GM12878 (cell line): ENCODE data around the gene TUBGCP2. TPM values are rescaled to one million over a fixed set of nuclear protein-coding genes. Genes with fewer than 3 reads are reported as not detected.

Experiments
- ATAC-seq: fragments of 200-7000 bp; cut with Tn5 transposase; 3 replicates; pipeline ENCODE4 v1.9.1; 2020; ENCODE audit warnings: mild to moderate bottlenecking, moderate library complexity
- BruUV-seq: library from RNA; stranded (reverse); fragments of 400-500 nt; replicated peaks from 2 replicates; lab custom pipeline; 2021; lab: Mats Ljungman, UMichigan
- CTCF ChIA-PET: fragments of 300-600 bp; sonication (Branson Sonifier 250); formaldehyde crosslinking; extraction: SDS; loops from one replicate; lab custom pipeline; 2021; ENCODE audit warnings: inconsistent platforms; lab: Yijun Ruan, JAX
- POLR2A ChIA-PET: fragments of 350-600 bp; formaldehyde crosslinking; extraction: SDS; loops from one replicate; lab custom pipeline; 2021; ENCODE audit warnings: inconsistent platforms; lab: Charles Lee
- RAD21 ChIA-PET: fragments of 300-600 bp; sonication (Branson Sonifier 250); formaldehyde crosslinking; loops from one replicate; lab custom pipeline; 2023; ENCODE audit warnings: antibody characterized with exemption; ENCODE audit not compliant: unreplicated experiment; lab: Charles Lee
- SMC1A ChIA-PET: fragments of 300-600 bp; sonication (Branson Sonifier 250); formaldehyde crosslinking; loops from one replicate; lab custom pipeline; 2023; ENCODE audit not compliant: unreplicated experiment, uncharacterized antibody; lab: Charles Lee
- DNase-seq: peaks from one replicate; pipeline ENCODE4 v3.0.0-alpha.2; 2011; ENCODE audit warnings: low read depth, low spot score
- FAIRE-seq: peaks from 3 replicates; lab custom pipeline; 2011; peaks lifted over from hg19 to GRCh38; lab: Jason Lieb, UNC
- H2AFZ ChIP-seq: 2 replicates; pipeline ENCODE4 v1.6.0; 2011; ENCODE audit warnings: low read depth, low read length, control low read depth; ENCODE audit not compliant: control insufficient read depth
- H3K27ac ChIP-seq: 2 replicates; pipeline ENCODE4 v1.5.1; 2011; ENCODE audit warnings: control low read depth; ENCODE audit not compliant: control insufficient read depth, insufficient read depth
- H3K27me3 ChIP-seq, 2 experiments: replicated peaks in 1 of 2; 2 replicates each; pipeline versions ENCODE4 v1.6.0 to v1.6.1; 2011; ENCODE audit warnings: low read length in 1 of 2; ENCODE audit not compliant: control insufficient read depth in 2 of 2, insufficient read depth in 2 of 2
- H3K36me3 ChIP-seq, 2 experiments: 2 replicates each; pipeline ENCODE4 v1.5.1; 2011; ENCODE audit warnings: low read length in 1 of 2; ENCODE audit not compliant: control insufficient read depth in 2 of 2, insufficient read depth in 2 of 2
- H3K4me1 ChIP-seq: 2 replicates; pipeline ENCODE4 v1.6.1; 2011; ENCODE audit warnings: mild to moderate bottlenecking, low read length, moderate library complexity, mixed read lengths; ENCODE audit not compliant: control insufficient read depth, insufficient read depth
- H3K4me2 ChIP-seq: 2 replicates; pipeline ENCODE4 v1.6.0; 2011; ENCODE audit warnings: control low read depth; ENCODE audit not compliant: control insufficient read depth, insufficient read depth
- H3K4me3 ChIP-seq: fragments of 200-600 bp; sonication (generic); 2 replicates; pipeline ENCODE4 v1.5.1; 2016
- H3K79me2 ChIP-seq: 2 replicates; pipeline ENCODE4 v1.6.0; 2011; ENCODE audit warnings: low read length; ENCODE audit not compliant: control insufficient read depth, insufficient read depth
- H3K9ac ChIP-seq: 2 replicates; pipeline ENCODE4 v1.8.0; 2011; ENCODE audit warnings: low read length, control low read depth, mixed read lengths; ENCODE audit not compliant: control insufficient read depth, insufficient read depth
- H3K9me3 ChIP-seq: replicated peaks from 3 replicates; pipeline ENCODE4 v1.5.1; 2011; ENCODE audit warnings: mild to moderate bottlenecking, low read length; ENCODE audit not compliant: control insufficient read depth, insufficient read depth
- H4K20me1 ChIP-seq: 2 replicates; pipeline ENCODE4 v1.6.0; 2011; ENCODE audit not compliant: control insufficient read depth, insufficient read depth
- ASH2L ChIP-seq: fragments of 300-600, 200-600 bp; sonication (generic); IDR thresholded peaks from 2 replicates; pipeline ENCODE4 v1.6.1; 2017; ENCODE audit warnings: low read depth, mild to moderate bottlenecking, borderline replicate concordance
- BHLHE40 ChIP-seq, 2 experiments: fragments of 450-650 bp in 1 of 2; IDR thresholded peaks; 2 replicates each; pipeline ENCODE4 v1.6.1; 2011 to 2017; ENCODE audit warnings: low read depth in 2 of 2, borderline replicate concordance in 1 of 2, improper control_type of control experiment in 1 of 2, low read length in 1 of 2, mild to moderate bottlenecking in 1 of 2
- CBFB ChIP-seq: IDR thresholded peaks from 2 replicates; pipeline ENCODE4 v1.6.1; 2016; ENCODE audit warnings: antibody characterized with exemption, low read depth
- CEBPB ChIP-seq, 2 experiments: fragments of 150-350 bp in 1 of 2; IDR thresholded peaks; 2 replicates each; pipeline ENCODE4 v1.6.1; 2012 to 2014; ENCODE audit warnings: low read depth in 2 of 2, low read length in 2 of 2, borderline replicate concordance in 1 of 2, inconsistent platforms in 1 of 2
- EGR1 ChIP-seq, 2 experiments: IDR thresholded peaks; 1 replicate in 1 of 2; 2 replicates in 1 of 2; pipeline ENCODE4 v1.6.1; 2011 to 2012; ENCODE audit warnings: low read depth in 2 of 2, low read length in 2 of 2, borderline replicate concordance in 1 of 2, mild to moderate bottlenecking in 1 of 2, moderate library complexity in 1 of 2
- EZH2 ChIP-seq: IDR thresholded peaks from 2 replicates; pipeline ENCODE4 v1.6.1; 2012; ENCODE audit warnings: low read depth, mild to moderate bottlenecking, control low read depth, inconsistent platforms, low read length, borderline replicate concordance; ENCODE audit not compliant: control insufficient read depth
- MYB ChIP-seq: fragments of 150-350 bp; IDR thresholded peaks from 2 replicates; pipeline ENCODE4 v1.6.1; 2014; ENCODE audit warnings: mild to moderate bottlenecking, low read depth, low read length, borderline replicate concordance
- NRF1 ChIP-seq: conservative IDR thresholded peaks from 2 replicates; pipeline ENCODE4 v1.6.1; 2011; ENCODE audit warnings: mild to moderate bottlenecking, low read depth, low read length, improper control_type of control experiment
- PAX8 ChIP-seq: fragments of 450-650 bp; IDR thresholded peaks from 2 replicates; pipeline ENCODE4 v1.6.1; 2017; ENCODE audit warnings: mild to moderate bottlenecking, moderate library complexity
- POU2F2 ChIP-seq: IDR thresholded peaks from 3 replicates; pipeline ENCODE4 v1.6.1; 2011; ENCODE audit warnings: low read depth, mild to moderate bottlenecking, low read length, borderline replicate concordance
- RBBP5 ChIP-seq: fragments of 200-600 bp; sonication (generic); conservative IDR thresholded peaks from 2 replicates; pipeline ENCODE4 v1.6.1; 2016
- RELA ChIP-seq: fragments of 450-650 bp; IDR thresholded peaks from 2 replicates; pipeline ENCODE4 v1.8.0; 2014; ENCODE audit warnings: borderline replicate concordance; ENCODE audit not compliant: partially characterized antibody
- SIN3A ChIP-seq: IDR thresholded peaks from 2 replicates; pipeline ENCODE4 v1.6.1; 2012; ENCODE audit warnings: low read depth, low read length, improper control_type of control experiment
- SIX5 ChIP-seq: IDR thresholded peaks from 2 replicates; pipeline ENCODE4 v1.6.1; 2011; ENCODE audit warnings: mild to moderate bottlenecking, low read depth, low read length, moderate library complexity; ENCODE audit not compliant: severe bottlenecking
- SMAD1 ChIP-seq: fragments of 450-650 bp; IDR thresholded peaks from 2 replicates; pipeline ENCODE4 v1.6.1; 2018; ENCODE audit warnings: mild to moderate bottlenecking, low read depth; ENCODE audit not compliant: partially characterized antibody
- ZNF274 ChIP-seq: IDR thresholded peaks from one replicate; pipeline ENCODE4 v1.8.0; 2011; ENCODE audit not compliant: insufficient read length, insufficient read depth
- ZZZ3 ChIP-seq: IDR thresholded peaks from 2 replicates; pipeline ENCODE4 v1.6.1; 2011; ENCODE audit warnings: low read depth; ENCODE audit not compliant: control insufficient read depth, insufficient read length
- WGBS: methylation state at CpG from one replicate; pipeline ENCODE4 v1.1.6; 2016; ENCODE audit warnings: low lambda C conversion rate; ENCODE audit not compliant: insufficient replicate concordance, insufficient coverage; ENCODE audit errors: missing lambda C conversion rate; 5-methylcytosine and 5-hydroxymethylcytosine counted together
- in situ Hi-C: fragments of 300-500 bp; cut with MboI; formaldehyde crosslinking; loops from 9 replicates; pipeline ENCODE4 v1.14.3; 2018; ENCODE audit warnings: mixed read lengths
- intact Hi-C: fragments of 100-400 bp; cut with micrococcal nuclease; formaldehyde crosslinking; loops from one replicate; pipeline ENCODE4 v1.14.2; 2022; ENCODE audit not compliant: unreplicated experiment
- polyA plus RNA-seq, 11 experiments: library from polyadenylated mRNA; depleted of rRNA in 4 of 11; unstranded in 6 of 11; stranded (reverse) in 5 of 11; fragments of >200 nt; fragmentation: Nextera tagmentation in 4 of 11; fragmentation: Illumina TruSeq in 1 of 11; extraction: Ambion mirVana in 4 of 11; extraction: Trizol in 1 of 11; gene quantifications; 1 replicate in 1 of 11; 2 replicates in 10 of 11; pipeline versions ENCODE4 v1.2.1 to v1.2.3, GENCODE V29; 2011 to 2016; ENCODE audit warnings: inconsistent platforms in 2 of 11, missing spikeins in 2 of 11, low read depth in 1 of 11
- total RNA-seq, 4 experiments: library from RNA; depleted of rRNA in 3 of 4; stranded (reverse); fragments of >200 nt in 3 of 4; fragmentation: Illumina TruSeq in 1 of 4; extraction: Trizol in 1 of 4; gene quantifications; 2 replicates each; pipeline versions ENCODE4 v1.2.1 to v1.2.3, GENCODE V29; 2013 to 2021
- TF ChIP-seq, protein P1 (sequence below): IDR thresholded peaks from 2 replicates; pipeline ENCODE4 v1.6.1; 2011; ENCODE audit warnings: borderline replicate concordance, low read depth, mild to moderate bottlenecking, moderate library complexity, mixed read lengths, low read length; ENCODE audit not compliant: insufficient read depth; ENCODE audit errors: extremely low read length

The TUBGCP2 gene
- total and polyA plus RNA-seq, 10 of the 15 experiments (the other 5 are each of a cell fraction or from before 2014, with no cell fraction given) = 4.8 to 47.1 (median 34.7) TPM

DNA sequence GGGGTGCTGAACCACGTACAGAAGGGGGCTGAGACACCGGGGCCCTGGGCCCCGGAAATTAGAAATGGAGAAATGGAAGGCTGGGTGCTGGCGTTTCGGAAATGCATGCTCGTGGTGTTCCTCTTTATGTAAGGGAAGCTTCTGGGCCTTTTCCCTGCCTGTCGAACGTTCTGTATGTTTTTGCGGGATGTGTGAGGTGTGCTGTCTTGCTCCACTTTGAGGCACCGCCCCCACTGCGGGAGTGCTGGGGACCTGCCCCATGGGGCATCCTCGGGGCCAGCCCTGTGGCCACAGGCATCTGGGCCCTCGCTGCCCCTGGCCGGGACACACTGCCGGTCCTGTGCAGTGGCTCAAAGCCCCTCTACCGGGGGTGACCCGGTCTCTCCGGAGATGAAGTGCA lies 72.7 kb downstream of the TUBGCP2 start:
- ChIA-PET SMC1A (no interaction called here), CTCF (no interaction called here), RAD21 (no interaction called here), POLR2A (no interaction called here)
- Histone ChIP-seq H4K20me1 (no peaks in the 10 kb centered on the region), H3K4me2 (no peak overlapping the region), H3K9me3 (no peaks in the 10 kb centered on the region), H3K27ac (no peak overlapping the region), H3K27me3 (no peaks in the 10 kb centered on the region; a peak in 3 of 4 replicates), H3K4me1 (peaks cover under 1% of the 10 kb centered on the region), H2AFZ (no peak overlapping the region), H3K9ac (no peak overlapping the region), H3K79me2 (no peaks in the 10 kb centered on the region), H3K36me3 (no peaks in the 10 kb centered on the region), H3K4me3 (no peak overlapping the region)
- ATAC-seq = no peak
- intact Hi-C loops = no loop called here
- BruUV-seq = no TSS peak
- DNase-seq = no peak
- FAIRE-seq = no peak
- TF ChIP-seq ZNF274 (no peak), SIX5 (no peak)
- TF ChIP-seq, protein P1, sequence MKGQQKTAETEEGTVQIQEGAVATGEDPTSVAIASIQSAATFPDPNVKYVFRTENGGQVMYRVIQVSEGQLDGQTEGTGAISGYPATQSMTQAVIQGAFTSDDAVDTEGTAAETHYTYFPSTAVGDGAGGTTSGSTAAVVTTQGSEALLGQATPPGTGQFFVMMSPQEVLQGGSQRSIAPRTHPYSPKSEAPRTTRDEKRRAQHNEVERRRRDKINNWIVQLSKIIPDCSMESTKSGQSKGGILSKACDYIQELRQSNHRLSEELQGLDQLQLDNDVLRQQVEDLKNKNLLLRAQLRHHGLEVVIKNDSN = no peak
- TF ChIP-seq, all 136 proteins: peak for 0
- in situ Hi-C loops = no loop called here
- WGBS = 4% methylated on average over 15 of the region's 18 CpGs

DNA sequence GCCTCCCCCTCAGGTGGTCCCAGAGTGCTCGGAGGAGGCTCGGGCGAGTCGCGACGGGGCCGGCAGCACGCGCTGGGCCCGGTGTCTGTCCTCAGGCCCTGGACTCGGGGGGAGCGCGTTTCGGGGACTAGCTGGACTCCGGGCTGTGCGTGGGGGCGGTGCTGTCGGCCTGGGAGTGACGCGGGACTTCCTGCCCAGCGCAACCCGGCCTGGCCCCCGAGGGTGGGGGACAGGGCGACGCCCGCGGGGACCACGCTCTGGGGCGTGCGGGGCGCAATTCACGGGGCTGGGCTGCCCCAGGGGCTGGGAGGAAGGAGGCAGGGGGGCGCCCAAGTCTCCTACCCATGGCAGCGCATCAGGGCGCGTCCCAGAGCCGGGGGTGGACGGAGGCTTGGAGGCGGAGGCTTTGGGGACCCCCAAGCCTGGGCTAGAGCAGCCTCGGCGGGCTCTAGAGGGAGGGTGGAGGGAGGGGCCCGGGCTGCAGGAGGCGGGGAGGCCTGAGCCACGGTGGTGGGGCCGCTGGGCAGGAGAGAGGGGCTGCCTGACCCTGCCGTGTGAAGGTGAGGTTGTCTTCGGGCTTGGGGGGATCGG lies 73.3 kb downstream of the TUBGCP2 start:
- no peaks in the 10 kb centered on the region for H3K79me2 ChIP-seq
- no peak overlapping the region for H3K4me3 ChIP-seq
- no peak for DNase-seq
- SMC1A ChIA-PET = no interaction called here
- H2AFZ ChIP-seq = no peak overlapping the region
- no peaks in the 10 kb centered on the region; a peak in 3 of 4 replicates for H3K27me3 ChIP-seq
- POLR2A ChIA-PET = no interaction called here
- no peak overlapping the region for H3K9ac ChIP-seq
- CTCF ChIA-PET = no interaction called here
- BruUV-seq = no TSS peak
- intact Hi-C loops = no loop called here
- no peak overlapping the region for H3K27ac ChIP-seq
- in situ Hi-C loops = no loop called here
- no peak for FAIRE-seq
- H3K4me2 ChIP-seq = no peak overlapping the region
- ATAC-seq = no peak
- RAD21 ChIA-PET = no interaction called here
- H3K36me3 ChIP-seq = no peaks in the 10 kb centered on the region
- no peaks in the 10 kb centered on the region for H3K4me1 ChIP-seq
- WGBS = 17% methylated on average over 39 of the region's 48 CpGs
- no peaks in the 10 kb centered on the region for H3K9me3 ChIP-seq
- H4K20me1 ChIP-seq = no peaks in the 10 kb centered on the region
- TF ChIP-seq PAX8 = no peak
- TF ChIP-seq ZZZ3 = no peak
- no peak for TF ChIP-seq SIN3A
- no peak for TF ChIP-seq RELA
- TF ChIP-seq ZNF274 = no peak
- TF ChIP-seq MYB = no peak
- TF ChIP-seq POU2F2 = no peak
- no peak for TF ChIP-seq NRF1
- TF ChIP-seq CBFB = no peak
- TF ChIP-seq ASH2L = no peak
- no peak for TF ChIP-seq CEBPB (IDR thresholded peaks at IDR 0.05; ENCODE audit: borderline replicate concordance in 1 of 2, low read depth in 2 of 2, low read length in 2 of 2)
- TF ChIP-seq SMAD1 = no peak
- no peak for TF ChIP-seq RBBP5
- TF ChIP-seq EGR1 (IDR thresholded peaks at IDR 0.05; ENCODE audit: borderline replicate concordance in 1 of 2, low read depth in 2 of 2, low read length in 2 of 2) = no peak
- no peak for TF ChIP-seq BHLHE40 (IDR thresholded peaks at IDR 0.05; ENCODE audit: borderline replicate concordance in 1 of 2, low read depth in 2 of 2, low read length in 1 of 2)
- no peak for TF ChIP-seq EZH2
